ENCODE results near the gene MICU1. TPM values are rescaled to one million over a fixed set of nuclear protein-coding genes. Genes with fewer than 3 reads are reported as not detected.

The MICU1 gene
- total RNA-seq, 1 donor from 2014 or later: 37.4 TPM

DNA sequence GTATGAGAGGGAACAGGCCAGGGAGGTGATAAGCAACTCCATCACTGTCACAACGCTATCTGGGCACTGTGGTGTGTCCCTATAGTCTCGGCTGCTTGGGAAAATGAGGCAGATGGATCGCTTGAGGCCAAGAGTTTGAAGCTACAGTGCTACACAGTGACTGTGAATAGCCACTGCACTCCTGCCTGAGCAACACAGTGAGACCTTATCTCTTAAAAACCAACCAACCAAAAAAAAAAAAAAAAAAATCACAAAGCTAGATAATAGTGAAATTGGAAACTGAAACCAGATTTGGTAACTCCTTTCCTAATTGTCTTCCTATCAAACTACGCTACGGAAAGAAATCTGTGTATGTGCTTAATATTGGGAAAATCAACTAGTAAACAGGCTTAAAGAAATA is 14.1 kb downstream of the MICU1 start:
- DNase-seq: no peak

DNA sequence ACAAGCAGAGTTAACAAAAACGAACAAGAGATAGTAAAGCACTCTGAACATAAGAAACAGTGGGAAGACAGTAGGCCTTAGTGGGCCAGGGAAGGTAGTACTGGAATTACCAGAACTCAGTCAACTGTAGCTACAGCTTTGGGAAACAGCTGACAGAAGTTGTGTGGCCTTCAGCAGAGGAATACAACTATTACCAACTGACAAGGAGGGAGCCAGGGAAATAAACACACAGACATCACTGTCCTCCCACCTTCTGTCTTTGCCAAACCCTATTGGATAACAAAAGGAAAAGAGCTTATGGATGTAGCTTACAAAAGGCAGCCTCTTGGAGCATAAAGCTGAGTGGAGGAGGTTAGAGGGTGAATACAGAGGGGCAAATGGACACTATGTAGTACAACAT is 15.4 kb downstream of the MICU1 start:
- H3K4me1 ChIP-seq: peaks cover 16% of the 10 kb centered on the region
- DNase-seq: no peak
- H3K27ac ChIP-seq (replicated peaks): no peak overlapping the region
- H3K9me3 ChIP-seq (replicated peaks): peaks cover 5% of the 10 kb centered on the region
- H3K4me3 ChIP-seq: no peak overlapping the region
- TF ChIP-seq, protein P1, sequence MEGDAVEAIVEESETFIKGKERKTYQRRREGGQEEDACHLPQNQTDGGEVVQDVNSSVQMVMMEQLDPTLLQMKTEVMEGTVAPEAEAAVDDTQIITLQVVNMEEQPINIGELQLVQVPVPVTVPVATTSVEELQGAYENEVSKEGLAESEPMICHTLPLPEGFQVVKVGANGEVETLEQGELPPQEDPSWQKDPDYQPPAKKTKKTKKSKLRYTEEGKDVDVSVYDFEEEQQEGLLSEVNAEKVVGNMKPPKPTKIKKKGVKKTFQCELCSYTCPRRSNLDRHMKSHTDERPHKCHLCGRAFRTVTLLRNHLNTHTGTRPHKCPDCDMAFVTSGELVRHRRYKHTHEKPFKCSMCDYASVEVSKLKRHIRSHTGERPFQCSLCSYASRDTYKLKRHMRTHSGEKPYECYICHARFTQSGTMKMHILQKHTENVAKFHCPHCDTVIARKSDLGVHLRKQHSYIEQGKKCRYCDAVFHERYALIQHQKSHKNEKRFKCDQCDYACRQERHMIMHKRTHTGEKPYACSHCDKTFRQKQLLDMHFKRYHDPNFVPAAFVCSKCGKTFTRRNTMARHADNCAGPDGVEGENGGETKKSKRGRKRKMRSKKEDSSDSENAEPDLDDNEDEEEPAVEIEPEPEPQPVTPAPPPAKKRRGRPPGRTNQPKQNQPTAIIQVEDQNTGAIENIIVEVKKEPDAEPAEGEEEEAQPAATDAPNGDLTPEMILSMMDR (IDR thresholded peaks at IDR 0.05; ENCODE audit: borderline replicate concordance): no peak
- intact Hi-C loops (cut with micrococcal nuclease): no loop called here
- H3K27me3 ChIP-seq (ENCODE audit: low read depth): no peaks in the 10 kb centered on the region
- H3K36me3 ChIP-seq: peaks cover 3% of the 10 kb centered on the region

More for the DNA sequence above, 14.1 kb downstream of the MICU1 start:
- intact Hi-C loops (cut with micrococcal nuclease): no loop called here
- peaks cover 3% of the 10 kb centered on the region for H3K36me3 ChIP-seq
- TF ChIP-seq, protein P1 (IDR thresholded peaks at IDR 0.05; ENCODE audit: borderline replicate concordance): no peak
- peaks cover 11% of the 10 kb centered on the region for H3K9me3 ChIP-seq (replicated peaks)
- peak overlapping the region; percentile 45 for H3K27ac ChIP-seq (replicated peaks)
- H3K4me1 ChIP-seq: peaks cover 15% of the 10 kb centered on the region
- no peaks in the 10 kb centered on the region for H3K27me3 ChIP-seq (ENCODE audit: low read depth)
- H3K4me3 ChIP-seq: peak overlapping the region; percentile 50

DNA sequence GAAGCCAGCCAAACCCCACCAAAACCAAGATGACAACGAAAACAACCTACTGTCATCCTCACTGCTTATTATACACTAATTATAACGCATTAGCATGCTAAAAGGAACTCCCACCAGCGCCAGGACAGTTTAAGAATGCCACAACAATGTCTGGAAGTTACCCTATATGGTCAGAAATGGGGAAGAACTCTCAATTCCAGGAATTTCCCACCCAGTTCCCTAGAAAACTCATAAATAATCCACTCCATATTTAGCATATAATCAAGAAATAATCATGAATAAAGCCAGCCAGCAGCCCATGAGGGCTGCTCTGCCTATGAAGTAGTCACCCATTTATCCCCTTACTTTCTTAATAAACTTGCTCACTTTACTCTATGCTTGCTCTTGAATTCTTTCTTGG is 20.8 kb downstream of the MICU1 start:
- intact Hi-C loops (cut with micrococcal nuclease): no loop called here
- TF ChIP-seq, protein P1 (IDR thresholded peaks at IDR 0.05; ENCODE audit: borderline replicate concordance): no peak
- H3K4me3 ChIP-seq: no peak overlapping the region
- H3K36me3 ChIP-seq: peaks cover 3% of the 10 kb centered on the region
- H3K27me3 ChIP-seq (ENCODE audit: low read depth): no peaks in the 10 kb centered on the region
- no peak for DNase-seq
- no peak overlapping the region for H3K27ac ChIP-seq (replicated peaks)
- peaks cover 6% of the 10 kb centered on the region for H3K4me1 ChIP-seq
- H3K9me3 ChIP-seq (replicated peaks): no peaks in the 10 kb centered on the region

DNA sequence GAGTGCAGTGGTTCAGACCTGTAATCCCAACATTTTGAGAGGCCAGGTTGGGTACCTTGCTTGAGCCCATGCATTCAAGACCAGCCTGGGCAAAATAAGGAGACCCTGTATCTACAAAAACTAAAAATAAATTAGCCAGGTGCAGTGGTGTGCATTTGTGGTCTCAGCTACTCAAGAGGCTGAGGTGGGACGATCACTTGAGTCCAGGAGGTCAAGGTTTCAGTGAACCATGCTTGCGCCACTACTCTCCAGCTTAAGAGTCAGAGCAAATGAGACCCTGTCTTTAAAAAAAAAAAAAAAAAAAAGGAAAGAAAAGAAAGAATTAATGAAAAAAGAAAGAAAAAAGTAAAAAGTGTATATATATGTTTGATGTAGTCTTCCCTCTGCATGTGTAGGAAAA is 24.7 kb downstream of the MICU1 start:
- TF ChIP-seq, protein P1 (IDR thresholded peaks at IDR 0.05; ENCODE audit: borderline replicate concordance): no peak
- no peaks in the 10 kb centered on the region for H3K36me3 ChIP-seq
- H3K27me3 ChIP-seq (ENCODE audit: low read depth): no peaks in the 10 kb centered on the region
- no peaks in the 10 kb centered on the region for H3K9me3 ChIP-seq (replicated peaks)
- H3K27ac ChIP-seq (replicated peaks): no peak overlapping the region
- intact Hi-C loops (cut with micrococcal nuclease): no loop called here
- DNase-seq: no peak
- peaks cover 14% of the 10 kb centered on the region for H3K4me1 ChIP-seq
- H3K4me3 ChIP-seq: no peak overlapping the region

DNA sequence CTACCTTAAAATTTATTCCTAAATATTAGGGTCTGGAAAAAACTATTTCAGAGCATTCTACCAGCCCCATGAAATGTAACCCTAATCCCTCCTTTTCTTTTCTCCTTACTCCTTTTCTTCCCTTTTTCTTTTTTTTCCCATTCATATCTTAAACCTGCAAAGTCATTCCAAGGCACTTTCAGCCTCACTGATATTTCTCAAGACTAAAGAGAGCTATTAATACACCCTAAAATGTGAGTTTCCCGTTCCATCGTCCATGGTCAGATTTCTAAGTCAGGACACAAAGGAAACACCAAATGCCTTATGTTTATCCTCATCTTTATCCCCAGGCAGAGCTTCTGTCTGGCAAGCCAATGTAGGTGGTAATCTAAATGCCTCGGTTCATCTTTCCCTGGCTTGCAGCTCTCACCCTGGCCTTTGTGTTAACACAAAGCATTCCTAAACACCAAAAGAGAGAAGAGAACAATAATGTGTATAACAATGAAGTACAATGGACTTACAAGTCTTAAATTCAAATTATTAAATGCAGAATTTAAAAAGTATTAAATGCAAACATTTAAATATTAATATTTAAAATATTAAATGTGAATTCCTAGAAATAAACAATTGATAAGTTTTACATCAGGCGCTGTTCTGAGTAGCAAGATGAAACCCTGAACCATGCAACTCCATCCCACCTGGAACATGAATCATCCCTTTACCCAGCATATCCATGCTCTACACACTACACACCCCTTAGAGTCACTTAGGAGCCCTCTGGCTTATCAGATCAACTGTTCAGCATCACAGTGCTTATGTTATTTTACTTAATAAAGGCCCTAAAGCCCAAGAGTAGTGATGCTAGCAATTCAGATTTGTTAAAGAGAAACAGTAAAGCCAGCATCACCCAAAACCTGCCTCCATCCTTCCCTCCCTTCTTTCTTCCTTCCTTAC is 26.8 kb downstream of the MICU1 start:
- Histone ChIP-seq H3K27ac (replicated peaks) (no peak overlapping the region), H3K36me3 (no peaks in the 10 kb centered on the region), H3K4me1 (peaks cover 8% of the 10 kb centered on the region), H3K27me3 (ENCODE audit: low read depth) (no peaks in the 10 kb centered on the region), H3K9me3 (replicated peaks) (no peaks in the 10 kb centered on the region), H3K4me3 (no peak overlapping the region)
- intact Hi-C loops (cut with micrococcal nuclease): no loop called here
- no peak for DNase-seq
- TF ChIP-seq, protein P1 (IDR thresholded peaks at IDR 0.05; ENCODE audit: borderline replicate concordance): no peak
